Ascending aorta (tissue), 2 donors: ENCODE measurements around the gene ATG14. TPM values are rescaled to one million over a fixed set of nuclear protein-coding genes. Genes with fewer than 3 reads are reported as not detected.
"Not testable (repeated sequence)": the region's sequence is repeated elsewhere in the genome, so short reads cannot be mapped to it uniquely, and the experiment has no call there.

Source experiments
- DNase-seq, 2 donors: peaks; one replicate each; pipeline ENCODE4 v3.0.0-alpha.2; 2019; ENCODE audit warnings: low spot score in 2 of 2
- H3K27ac ChIP-seq, 2 donors: fragments of 200-600 bp; sonication (generic); one replicate each; pipeline ENCODE4 v1.5.1; 2016 to 2017; ENCODE audit warnings: mild to moderate bottlenecking in 1 of 2
- H3K27me3 ChIP-seq: fragments of 200-600 bp; sonication (generic); one replicate; pipeline ENCODE4 v1.5.1; 2017
- H3K36me3 ChIP-seq, 2 donors: fragments of 200-600 bp; sonication (generic); one replicate each; pipeline ENCODE4 v1.5.1; 2016
- H3K4me1 ChIP-seq, 2 donors: fragments of 200-600 bp; sonication (generic); one replicate each; pipeline ENCODE4 v1.5.1; 2016 to 2017; ENCODE audit warnings: mild to moderate bottlenecking in 1 of 2
- H3K4me3 ChIP-seq, 2 donors: fragments of 200-600 bp; sonication (generic); one replicate each; pipeline ENCODE4 v1.5.1; 2016 to 2017; ENCODE audit warnings: mild to moderate bottlenecking in 1 of 2
- H3K9me3 ChIP-seq, 2 donors: fragments of 200-600 bp; sonication (generic); one replicate each; pipeline ENCODE4 v1.5.1; 2016
- intact Hi-C: fragments of 100-400 bp; cut with DNase I; formaldehyde crosslinking; loops from one replicate; pipeline ENCODE4 v1.15.1; 2023
- total RNA-seq: library from RNA; depleted of rRNA; stranded (reverse); fragments of >200 nt; gene quantifications from one replicate; pipeline ENCODE4 v1.1.0, GENCODE V29; 2016
- TF ChIP-seq, protein P1 (sequence below), 3 experiments: fragments of 200-600 bp in 2 of 3; fragments of 450-650 bp in 1 of 3; sonication (generic) in 2 of 3; IDR thresholded peaks; one replicate each; pipeline ENCODE4 v1.5.1; 2016 to 2019; ENCODE audit warnings: antibody characterized with exemption in 3 of 3, mild to moderate bottlenecking in 1 of 3, moderate library complexity in 1 of 3

The ATG14 gene
- total RNA-seq, 1 donor from 2014 or later: 8.4 TPM

- Histone ChIP-seq H3K9me3 (no peaks in the 10 kb centered on the region), H3K4me3 (no peak overlapping the region), H3K27me3 (no peaks in the 10 kb centered on the region), H3K27ac (no peak overlapping the region), H3K4me1 (no peaks in the 10 kb centered on the region), H3K36me3 (no peaks in the 10 kb centered on the region)
- intact Hi-C loops: no loop called here
- DNase-seq: no peak
- TF ChIP-seq, protein P1, sequence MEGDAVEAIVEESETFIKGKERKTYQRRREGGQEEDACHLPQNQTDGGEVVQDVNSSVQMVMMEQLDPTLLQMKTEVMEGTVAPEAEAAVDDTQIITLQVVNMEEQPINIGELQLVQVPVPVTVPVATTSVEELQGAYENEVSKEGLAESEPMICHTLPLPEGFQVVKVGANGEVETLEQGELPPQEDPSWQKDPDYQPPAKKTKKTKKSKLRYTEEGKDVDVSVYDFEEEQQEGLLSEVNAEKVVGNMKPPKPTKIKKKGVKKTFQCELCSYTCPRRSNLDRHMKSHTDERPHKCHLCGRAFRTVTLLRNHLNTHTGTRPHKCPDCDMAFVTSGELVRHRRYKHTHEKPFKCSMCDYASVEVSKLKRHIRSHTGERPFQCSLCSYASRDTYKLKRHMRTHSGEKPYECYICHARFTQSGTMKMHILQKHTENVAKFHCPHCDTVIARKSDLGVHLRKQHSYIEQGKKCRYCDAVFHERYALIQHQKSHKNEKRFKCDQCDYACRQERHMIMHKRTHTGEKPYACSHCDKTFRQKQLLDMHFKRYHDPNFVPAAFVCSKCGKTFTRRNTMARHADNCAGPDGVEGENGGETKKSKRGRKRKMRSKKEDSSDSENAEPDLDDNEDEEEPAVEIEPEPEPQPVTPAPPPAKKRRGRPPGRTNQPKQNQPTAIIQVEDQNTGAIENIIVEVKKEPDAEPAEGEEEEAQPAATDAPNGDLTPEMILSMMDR (IDR thresholded peaks at IDR 0.05): no peak
Measured at GRCh38 chr14:55423969-55424368, 12.3 kb upstream of the ATG14 start.

DNA sequence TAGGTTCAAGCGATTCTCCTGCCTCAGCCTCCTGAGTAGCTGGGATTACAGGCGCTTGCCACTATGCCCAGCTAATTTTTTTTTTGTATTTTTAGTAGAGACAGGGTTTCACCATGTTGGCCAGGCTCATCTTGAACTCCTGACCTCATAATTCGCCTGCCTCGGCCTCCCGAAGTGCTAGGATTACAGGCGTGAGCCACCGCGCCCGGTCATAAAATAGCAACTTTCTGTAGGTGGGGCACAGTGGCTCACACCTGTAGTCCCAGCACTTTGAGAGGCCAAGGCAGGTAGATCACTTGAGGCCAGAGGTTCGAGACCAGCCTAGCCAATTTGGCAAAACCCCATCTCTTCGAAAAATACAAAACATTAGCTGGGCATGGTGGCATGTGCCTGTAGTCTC lies 10.7 kb upstream of the ATG14 start:
- H3K27me3 ChIP-seq, H3K9me3 ChIP-seq, H3K4me3 ChIP-seq, H3K4me1 ChIP-seq, intact Hi-C loops, H3K27ac ChIP-seq, DNase-seq, H3K36me3 ChIP-seq: not testable (repeated sequence)

DNA sequence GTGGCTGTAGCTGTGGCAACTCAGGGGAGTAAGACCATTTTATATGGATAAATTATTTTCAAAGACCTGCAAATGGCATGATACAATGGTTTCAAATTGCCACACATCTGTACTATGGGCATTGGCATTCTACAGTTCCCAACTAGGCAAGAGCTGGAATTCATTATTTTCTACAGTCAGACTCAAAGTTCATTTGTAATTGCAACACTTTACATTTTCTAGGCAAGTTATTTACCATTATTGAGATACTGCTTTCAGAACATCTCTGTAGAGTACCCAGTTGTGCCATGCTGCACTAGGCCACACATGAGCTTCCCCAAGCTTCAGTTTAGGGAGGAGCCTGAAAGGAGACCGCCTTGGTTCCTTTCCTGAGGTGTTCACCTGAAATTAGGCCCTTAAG lies 8.0 kb upstream of the ATG14 start:
- Histone ChIP-seq H3K4me3 (no peak overlapping the region), H3K4me1 (no peaks in the 10 kb centered on the region), H3K9me3 (no peaks in the 10 kb centered on the region), H3K36me3 (no peaks in the 10 kb centered on the region), H3K27ac (no peak overlapping the region), H3K27me3 (no peaks in the 10 kb centered on the region)
- no peak for DNase-seq
- TF ChIP-seq, protein P1 (IDR thresholded peaks at IDR 0.05): no peak
- intact Hi-C loops: no loop called here

DNA sequence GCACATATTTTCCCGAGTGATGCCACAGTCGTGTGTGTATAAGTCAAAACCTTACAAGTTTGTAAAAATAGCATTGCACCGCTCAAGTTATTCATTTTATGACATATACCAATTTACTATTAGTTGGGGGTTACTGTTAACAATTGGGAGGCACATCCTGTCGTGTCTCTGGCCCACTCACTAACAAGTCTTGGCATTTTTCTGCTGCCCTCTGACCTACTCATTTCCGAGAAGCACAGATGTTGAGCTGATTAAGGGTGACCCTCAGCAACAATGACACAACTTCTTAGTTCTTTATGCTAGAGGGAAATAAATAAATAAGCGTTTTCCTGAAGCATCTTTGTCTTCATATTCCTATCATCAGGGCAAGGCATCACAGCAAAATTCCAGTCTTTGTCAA lies 6.8 kb upstream of the ATG14 start:
- no peak for DNase-seq
- Histone ChIP-seq H3K36me3 (no peaks in the 10 kb centered on the region), H3K27me3 (no peaks in the 10 kb centered on the region), H3K4me1 (no peaks in the 10 kb centered on the region), H3K27ac (no peak overlapping the region), H3K4me3 (no peak overlapping the region), H3K9me3 (no peaks in the 10 kb centered on the region)
- intact Hi-C loops: no loop called here
- TF ChIP-seq, protein P1 (IDR thresholded peaks at IDR 0.05): no peak

GRCh38 chr14:55417955-55418354 lies 6.3 kb upstream of the ATG14 start:
- no peaks in the 10 kb centered on the region for H3K36me3 ChIP-seq
- intact Hi-C loops: no loop called here
- H3K4me1 ChIP-seq: no peaks in the 10 kb centered on the region
- no peaks in the 10 kb centered on the region for H3K27me3 ChIP-seq
- no peak for DNase-seq
- no peak overlapping the region for H3K27ac ChIP-seq
- TF ChIP-seq, protein P1 (IDR thresholded peaks at IDR 0.05): no peak
- no peaks in the 10 kb centered on the region for H3K9me3 ChIP-seq
- no peak overlapping the region for H3K4me3 ChIP-seq

GRCh38 chr14:55416866-55417265 lies 5.2 kb upstream of the ATG14 start:
- Histone ChIP-seq H3K27ac (no peak overlapping the region), H3K27me3 (no peaks in the 10 kb centered on the region), H3K36me3 (no peaks in the 10 kb centered on the region), H3K9me3 (no peaks in the 10 kb centered on the region), H3K4me1 (peaks cover 0 to 8% of the 10 kb centered on the region in 2 donors), H3K4me3 (no peak overlapping the region)
- no peak for DNase-seq
- TF ChIP-seq, protein P1 (IDR thresholded peaks at IDR 0.05): no peak
- intact Hi-C loops: no loop called here
